Trophoblast cell (in vitro differentiated cells and primary cell): ENCODE measurements around the gene NRG2.

Experiments
- DNase-seq, 2 donors: peaks; one replicate each; pipeline ENCODE4 v3.0.0-alpha.2; 2016
- H2AFZ ChIP-seq: 2 replicates; pipeline ENCODE4 v1.6.1; 2013; ENCODE audit warnings: low read length, moderate library complexity, mild to moderate bottlenecking; ENCODE audit not compliant: insufficient read depth, poor library complexity
- H2AK5ac ChIP-seq: 2 replicates; pipeline ENCODE4 v1.6.1; 2013; ENCODE audit warnings: mild to moderate bottlenecking, low read length
- H2BK120ac ChIP-seq: 2 replicates; pipeline ENCODE4 v1.6.1; 2013; ENCODE audit warnings: low read length, mild to moderate bottlenecking, moderate library complexity; ENCODE audit not compliant: insufficient read depth, poor library complexity
- H2BK12ac ChIP-seq: 2 replicates; pipeline ENCODE4 v1.6.1; 2013; ENCODE audit warnings: mild to moderate bottlenecking, low read length, moderate library complexity
- H2BK5ac ChIP-seq: 2 replicates; pipeline ENCODE4 v1.6.1; 2013; ENCODE audit warnings: low read length, low read depth, moderate library complexity, mild to moderate bottlenecking; ENCODE audit not compliant: poor library complexity
- H3K14ac ChIP-seq: 2 replicates; pipeline ENCODE4 v1.6.1; 2013; ENCODE audit warnings: mild to moderate bottlenecking, low read length
- H3K18ac ChIP-seq: 2 replicates; pipeline ENCODE4 v1.6.1; 2013; ENCODE audit warnings: mild to moderate bottlenecking, low read length
- H3K23ac ChIP-seq: 2 replicates; pipeline ENCODE4 v1.6.1; 2013; ENCODE audit warnings: low read length
- H3K27ac ChIP-seq: 2 replicates; pipeline ENCODE4 v1.5.1; 2013; ENCODE audit warnings: low read depth, mild to moderate bottlenecking, inconsistent platforms, low read length, moderate library complexity
- H3K27me3 ChIP-seq: 2 replicates; pipeline ENCODE4 v1.6.1; 2013; ENCODE audit warnings: inconsistent platforms, mild to moderate bottlenecking, low read length, moderate library complexity; ENCODE audit not compliant: insufficient read depth
- H3K36me3 ChIP-seq, 2 experiments: 1 replicate in 1 of 2; 2 replicates in 1 of 2; pipeline ENCODE4 v1.6.1; 2013; ENCODE audit warnings: low read length in 2 of 2, mild to moderate bottlenecking in 2 of 2, moderate library complexity in 1 of 2; ENCODE audit not compliant: insufficient read depth in 2 of 2, control insufficient read depth in 1 of 2
- H3K4ac ChIP-seq: 2 replicates; pipeline ENCODE4 v1.6.1; 2013; ENCODE audit warnings: low read depth, mild to moderate bottlenecking, low read length, moderate library complexity
- H3K4me1 ChIP-seq, 2 experiments: 1 replicate in 1 of 2; 2 replicates in 1 of 2; pipeline ENCODE4 v1.6.1; 2013; ENCODE audit warnings: low read length in 2 of 2, mild to moderate bottlenecking in 2 of 2, moderate library complexity in 1 of 2; ENCODE audit not compliant: insufficient read depth in 2 of 2, control insufficient read depth in 1 of 2
- H3K4me2 ChIP-seq: 2 replicates; pipeline ENCODE4 v1.6.1; 2013; ENCODE audit warnings: inconsistent platforms, mild to moderate bottlenecking, low read length, moderate library complexity
- H3K4me3 ChIP-seq: 2 replicates; pipeline ENCODE4 v1.5.1; 2013; ENCODE audit warnings: mild to moderate bottlenecking, low read depth, low read length, inconsistent platforms
- H3K79me1 ChIP-seq: one replicate; pipeline ENCODE4 v1.6.1; 2013; ENCODE audit warnings: low read length
- H3K79me2 ChIP-seq: 2 replicates; pipeline ENCODE4 v1.6.1; 2013; ENCODE audit warnings: low read length, mild to moderate bottlenecking; ENCODE audit not compliant: control insufficient read depth, insufficient read depth, poor library complexity
- H3K9ac ChIP-seq: 2 replicates; pipeline ENCODE4 v1.6.1; 2013; ENCODE audit warnings: mild to moderate bottlenecking, low read length
- H3K9me3 ChIP-seq: 2 replicates; pipeline ENCODE4 v1.6.1; 2013; ENCODE audit warnings: low read depth, mild to moderate bottlenecking, control low read depth, inconsistent platforms, low read length; ENCODE audit not compliant: insufficient read depth
- H4K12ac ChIP-seq: 2 replicates; pipeline ENCODE4 v1.6.1; 2013; ENCODE audit warnings: low read depth, mild to moderate bottlenecking, low read length, moderate library complexity
- H4K8ac ChIP-seq: 2 replicates; pipeline ENCODE4 v1.6.1; 2013; ENCODE audit warnings: low read depth, mild to moderate bottlenecking, low read length, moderate library complexity
- H4K91ac ChIP-seq: one replicate; pipeline ENCODE4 v1.6.1; 2013; ENCODE audit warnings: low read depth, mild to moderate bottlenecking, low read length, moderate library complexity
- whole genome bisulfite sequencing: extraction: QIAGEN DNeasy Blood & Tissue Kit; methylation state at CpG from one replicate; pipeline ENCODE4 v1.1.7; 2013; ENCODE audit warnings: missing lambda C conversion rate; ENCODE audit not compliant: insufficient read length, insufficient coverage; ENCODE audit errors: extremely low coverage; 5-methylcytosine and 5-hydroxymethylcytosine counted together

The NRG2 gene

DNA sequence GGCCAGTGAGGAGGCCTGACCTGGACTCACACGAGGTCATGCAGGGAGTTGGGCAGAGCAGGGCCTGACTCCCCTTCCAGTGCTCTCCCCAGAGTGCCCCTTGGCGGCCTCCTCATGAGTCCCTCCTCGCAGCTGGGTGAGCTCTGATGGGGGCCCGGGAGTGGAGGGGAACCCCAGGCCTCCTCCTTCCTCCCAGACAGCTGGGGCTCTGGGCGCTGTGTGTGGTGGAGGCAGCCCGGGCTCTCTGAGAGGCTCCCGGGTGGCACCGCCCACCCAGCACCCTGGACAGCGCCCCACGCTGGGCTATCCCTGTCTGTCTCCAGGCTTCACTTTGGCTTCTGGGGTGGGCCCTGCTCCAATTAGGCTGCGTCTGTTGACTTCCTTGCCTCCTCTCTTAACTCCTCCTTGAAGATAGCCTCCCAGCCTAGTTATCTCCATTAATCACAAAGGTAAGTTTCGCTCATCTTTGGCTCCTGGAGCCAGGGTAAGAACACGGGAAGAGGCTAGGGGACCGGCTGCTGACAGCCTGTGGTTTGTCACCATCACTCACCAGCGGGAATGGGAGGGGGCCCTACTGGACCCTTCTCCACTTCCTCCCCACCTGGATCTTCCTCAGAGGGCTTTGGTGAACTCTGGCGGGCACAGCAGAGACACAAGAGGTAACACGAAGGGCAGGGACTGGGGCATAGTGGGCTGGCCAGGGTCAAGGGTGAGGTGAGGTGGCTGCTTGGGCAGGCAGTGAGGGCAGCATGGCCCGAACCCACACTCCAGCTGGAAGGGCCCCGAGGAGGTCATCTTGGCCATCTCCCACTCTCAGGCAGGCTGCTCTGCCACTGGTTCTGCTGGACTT is 234.4 kb downstream of the NRG2 start:
- peaks cover 4% of the 10 kb centered on the region for H3K9me3 ChIP-seq
- no peak overlapping the region for H3K27ac ChIP-seq
- no peak overlapping the region for H2BK12ac ChIP-seq
- H3K9ac ChIP-seq, result no peak overlapping the region
- H3K36me3 ChIP-seq, result no peaks in the 10 kb centered on the region
- H3K4me3 ChIP-seq, result no peak overlapping the region
- H2AFZ ChIP-seq, result no peak overlapping the region
- no peaks in the 10 kb centered on the region for H3K27me3 ChIP-seq
- no peak overlapping the region for H4K8ac ChIP-seq
- no peak overlapping the region for H2BK5ac ChIP-seq
- no peak overlapping the region for H3K18ac ChIP-seq
- WGBS, result no CpG with 5 or more reads among the region's 19 CpGs
- H3K4ac ChIP-seq, result no peak overlapping the region
- no peak overlapping the region for H4K91ac ChIP-seq
- H3K4me1 ChIP-seq, result peaks cover 0 to 2% of the 10 kb centered on the region in 2 experiments
- no peak overlapping the region for H2AK5ac ChIP-seq
- H2BK120ac ChIP-seq, result no peak overlapping the region
- H3K4me2 ChIP-seq, result no peak overlapping the region
- DNase-seq, result peak in 1 of 2 donors; percentile 48
- H4K12ac ChIP-seq, result no peak overlapping the region
- H3K23ac ChIP-seq, result no peak overlapping the region
- no peaks in the 10 kb centered on the region for H3K79me1 ChIP-seq
- no peaks in the 10 kb centered on the region for H3K79me2 ChIP-seq
- no peak overlapping the region for H3K14ac ChIP-seq

DNA sequence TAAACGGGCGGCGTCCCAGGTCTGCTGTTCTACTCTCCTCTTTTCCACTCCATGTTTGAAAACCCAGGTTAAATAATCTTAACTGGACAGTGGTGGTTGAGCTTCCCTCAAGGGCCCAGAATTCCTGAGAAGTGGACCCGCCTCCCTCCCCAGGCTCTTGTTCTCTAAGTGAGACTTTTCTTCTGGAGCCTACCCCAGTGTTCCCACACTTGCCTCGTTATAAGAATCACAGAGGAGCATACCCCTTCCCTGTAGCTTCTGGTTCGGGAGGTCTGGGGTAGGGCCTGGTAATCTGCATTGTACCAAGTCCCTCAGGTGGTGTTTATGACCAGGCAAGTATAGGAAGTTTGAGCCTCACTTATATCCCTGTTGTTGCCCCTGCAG is 235.5 kb downstream of the NRG2 start:
- Histone ChIP-seq H3K9ac (no peak overlapping the region), H4K12ac (no peak overlapping the region), H2BK12ac (no peak overlapping the region), H4K91ac (no peak overlapping the region), H2AK5ac (no peak overlapping the region), H3K36me3 (no peaks in the 10 kb centered on the region), H3K27ac (no peak overlapping the region), H3K4me3 (no peak overlapping the region), H3K79me2 (no peaks in the 10 kb centered on the region), H3K4me1 (peaks cover 0 to 2% of the 10 kb centered on the region in 2 experiments), H2BK120ac (no peak overlapping the region), H2BK5ac (no peak overlapping the region), H4K8ac (no peak overlapping the region), H3K23ac (no peak overlapping the region), H3K79me1 (no peaks in the 10 kb centered on the region), H3K14ac (no peak overlapping the region), H3K4ac (no peak overlapping the region), H3K27me3 (no peaks in the 10 kb centered on the region), H3K9me3 (peaks cover 4% of the 10 kb centered on the region), H3K18ac (no peak overlapping the region), H3K4me2 (no peak overlapping the region), H2AFZ (no peak overlapping the region)
- no CpG with 5 or more reads among the region's 6 CpGs for WGBS
- no peak for DNase-seq

DNA sequence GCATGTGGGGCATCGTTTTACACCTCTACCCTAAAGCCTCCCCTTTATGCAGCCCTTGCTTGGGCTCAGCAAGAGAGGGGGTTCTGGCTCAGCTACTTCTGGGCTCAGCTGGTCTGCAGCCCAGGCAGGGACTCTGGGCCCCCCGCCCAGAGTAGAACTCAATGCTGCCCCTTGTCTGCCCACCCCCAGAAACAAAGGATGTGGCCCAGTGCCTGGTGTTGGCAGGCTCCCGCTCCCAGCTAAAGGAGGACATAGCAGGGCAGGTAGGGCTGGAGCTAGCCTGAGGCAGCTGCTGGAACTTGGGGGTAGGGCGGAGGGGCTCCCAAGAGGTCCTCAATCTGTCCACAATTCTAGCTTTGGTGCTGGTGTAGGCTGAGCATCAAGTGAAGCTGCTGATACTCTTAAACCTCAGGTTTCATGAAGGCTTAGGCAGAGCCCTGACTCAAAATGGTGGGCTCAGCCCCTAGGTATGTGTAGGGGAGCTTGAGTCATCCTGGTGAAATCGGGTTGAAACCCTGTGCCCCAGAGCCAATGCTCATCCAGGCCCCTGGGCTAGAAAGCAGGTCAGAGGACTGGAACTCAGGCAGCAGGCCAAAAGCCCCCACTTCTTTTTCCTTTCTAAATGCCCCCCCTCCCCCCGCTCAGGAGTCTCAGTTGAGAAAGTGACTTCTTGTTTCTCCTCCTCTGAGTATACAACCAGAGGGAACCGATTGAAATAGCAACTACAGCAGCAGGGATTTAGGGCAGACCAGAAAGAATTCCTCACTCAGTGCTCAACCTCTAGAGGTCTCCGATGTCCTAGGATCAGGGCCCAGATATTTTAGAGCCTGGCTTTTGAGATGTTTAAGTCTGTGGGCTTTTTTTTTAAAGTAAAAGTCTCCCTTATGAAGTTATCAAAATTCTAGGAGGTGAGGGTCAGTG is 236.1 kb downstream of the NRG2 start:
- no peak overlapping the region for H3K27ac ChIP-seq
- H3K79me1 ChIP-seq, result no peaks in the 10 kb centered on the region
- H2BK5ac ChIP-seq, result no peak overlapping the region
- no peaks in the 10 kb centered on the region for H3K27me3 ChIP-seq
- no peaks in the 10 kb centered on the region for H3K36me3 ChIP-seq
- no peak overlapping the region for H3K23ac ChIP-seq
- H3K14ac ChIP-seq, result no peak overlapping the region
- no peak overlapping the region for H4K8ac ChIP-seq
- no peak overlapping the region for H2AK5ac ChIP-seq
- peaks cover 4% of the 10 kb centered on the region for H3K9me3 ChIP-seq
- H4K91ac ChIP-seq, result no peak overlapping the region
- peaks cover 0 to 2% of the 10 kb centered on the region in 2 experiments for H3K4me1 ChIP-seq
- H4K12ac ChIP-seq, result no peak overlapping the region
- DNase-seq, result no peak
- no peak overlapping the region for H3K9ac ChIP-seq
- H3K4me3 ChIP-seq, result no peak overlapping the region
- no peak overlapping the region for H3K18ac ChIP-seq
- H2BK120ac ChIP-seq, result no peak overlapping the region
- H2BK12ac ChIP-seq, result no peak overlapping the region
- no CpG with 5 or more reads among the region's 8 CpGs for WGBS
- H2AFZ ChIP-seq, result no peak overlapping the region
- no peak overlapping the region for H3K4ac ChIP-seq
- H3K79me2 ChIP-seq, result no peaks in the 10 kb centered on the region
- H3K4me2 ChIP-seq, result no peak overlapping the region

DNA sequence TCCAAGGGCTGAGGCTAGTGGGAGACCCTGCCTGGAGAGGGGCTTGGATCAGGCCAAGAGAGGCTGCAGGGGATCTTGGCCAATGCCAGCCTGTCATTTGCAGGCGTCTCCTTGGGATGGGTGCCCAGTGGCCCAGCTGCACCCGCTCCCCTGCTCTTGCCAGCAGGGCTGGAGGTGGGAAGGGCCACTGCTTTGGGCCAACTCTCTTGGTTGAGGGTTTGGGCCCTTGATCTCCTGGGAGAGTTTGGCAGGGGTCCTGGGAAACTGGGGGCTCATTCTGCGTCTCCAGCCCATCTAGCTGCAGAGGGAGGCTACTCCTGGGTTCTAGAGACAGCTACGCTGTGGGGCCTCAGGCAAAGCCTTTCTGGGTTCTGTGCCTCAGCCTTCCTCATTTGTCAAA is 237.0 kb downstream of the NRG2 start:
- no peak overlapping the region for H4K8ac ChIP-seq
- H4K12ac ChIP-seq, result no peak overlapping the region
- H2BK120ac ChIP-seq, result no peak overlapping the region
- H3K14ac ChIP-seq, result no peak overlapping the region
- H3K23ac ChIP-seq, result no peak overlapping the region
- H3K27me3 ChIP-seq, result peaks cover 2% of the 10 kb centered on the region
- no peak overlapping the region for H2BK12ac ChIP-seq
- no peak overlapping the region for H3K27ac ChIP-seq
- peaks cover 4% of the 10 kb centered on the region for H3K9me3 ChIP-seq
- no CpG with 5 or more reads among the region's 4 CpGs for WGBS
- H3K9ac ChIP-seq, result no peak overlapping the region
- H3K18ac ChIP-seq, result no peak overlapping the region
- H3K36me3 ChIP-seq, result no peaks in the 10 kb centered on the region
- no peak for DNase-seq
- no peak overlapping the region for H3K4ac ChIP-seq
- H3K4me3 ChIP-seq, result no peak overlapping the region
- H3K79me2 ChIP-seq, result no peaks in the 10 kb centered on the region
- H2BK5ac ChIP-seq, result no peak overlapping the region
- no peak overlapping the region for H2AFZ ChIP-seq
- H4K91ac ChIP-seq, result no peak overlapping the region
- H3K4me1 ChIP-seq, result peaks cover 0 to 2% of the 10 kb centered on the region in 2 experiments
- no peaks in the 10 kb centered on the region for H3K79me1 ChIP-seq
- H2AK5ac ChIP-seq, result no peak overlapping the region
- H3K4me2 ChIP-seq, result no peak overlapping the region
